NB4 (cell line): ENCODE data around the gene ATP9B.

Source experiments
- DNase-seq: peaks from one replicate; pipeline ENCODE4 v3.0.0; 2010; ENCODE audit warnings: low read depth
- H3K4me3 ChIP-seq: one replicate; pipeline ENCODE4 v1.5.1; 2011; ENCODE audit warnings: mild to moderate bottlenecking, low read depth, low read length, moderate library complexity
- MYC ChIP-seq: IDR thresholded peaks from 2 replicates; pipeline ENCODE4 v1.6.1; 2011; ENCODE audit warnings: low read depth, low read length
- POLR2A ChIP-seq: IDR thresholded peaks from 2 replicates; pipeline ENCODE4 v1.6.1; 2011; ENCODE audit warnings: mild to moderate bottlenecking; ENCODE audit not compliant: insufficient read length; ENCODE audit errors: extremely low read depth
- TF ChIP-seq, protein P1 (sequence below): IDR thresholded peaks from 2 replicates; pipeline ENCODE4 v1.6.1; 2011; ENCODE audit warnings: low read depth, low read length
- TF ChIP-seq, protein P2 (sequence below): IDR thresholded peaks from one replicate; pipeline ENCODE4 v1.5.1; 2012; ENCODE audit warnings: low read depth, low read length

Gene ATP9B

DNA sequence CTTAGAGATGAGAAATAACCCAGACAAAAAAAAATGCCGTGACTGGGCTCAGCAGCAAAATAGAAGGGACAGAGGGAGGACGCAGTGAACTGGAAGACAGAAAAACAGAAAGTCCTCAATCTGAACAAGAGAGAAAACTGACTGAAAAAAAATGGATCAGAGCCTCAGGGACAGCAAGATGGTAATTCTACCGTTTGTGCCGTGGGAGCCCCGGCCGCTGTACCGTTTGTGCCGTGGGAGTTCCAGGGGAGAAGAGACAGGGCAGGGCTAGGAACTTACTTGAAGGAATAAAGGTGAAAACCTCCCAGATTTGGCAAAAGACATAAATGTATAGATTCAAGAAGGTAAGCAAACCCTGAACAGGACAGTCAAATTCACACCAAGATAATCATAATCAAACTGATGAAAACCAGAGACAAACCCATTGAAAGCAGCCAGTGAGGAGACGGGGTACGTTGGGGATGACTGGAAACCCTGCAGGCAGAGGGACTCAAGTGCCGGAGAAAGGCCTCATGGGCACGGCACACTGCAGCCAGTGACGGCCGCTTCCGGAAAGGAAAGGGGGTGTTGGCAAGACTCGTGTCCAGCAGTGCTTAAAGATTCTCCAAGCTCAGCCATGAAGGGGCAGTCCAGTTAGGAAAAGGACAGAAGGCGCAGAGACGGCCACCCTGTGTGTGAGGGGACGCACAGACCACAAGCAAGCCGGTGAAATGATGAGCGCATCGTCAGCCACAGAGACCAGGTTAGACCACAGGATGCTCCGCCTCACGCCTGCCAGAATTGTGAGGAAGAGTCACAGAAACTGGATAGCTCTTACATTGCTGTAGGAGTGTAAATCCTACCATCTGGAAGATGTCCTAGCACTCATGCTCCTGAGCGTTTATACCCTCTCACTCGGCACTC is 286.5 kb downstream of the ATP9B start:
- DNase-seq = no peak
- H3K4me3 ChIP-seq = no peak overlapping the region

GRCh38 chr18:79356435-79356834 is 287.2 kb downstream of the ATP9B start:
- no peak for DNase-seq
- no peak for TF ChIP-seq POLR2A
- TF ChIP-seq, protein P1, sequence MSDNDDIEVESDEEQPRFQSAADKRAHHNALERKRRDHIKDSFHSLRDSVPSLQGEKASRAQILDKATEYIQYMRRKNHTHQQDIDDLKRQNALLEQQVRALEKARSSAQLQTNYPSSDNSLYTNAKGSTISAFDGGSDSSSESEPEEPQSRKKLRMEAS = no peak
- TF ChIP-seq MYC = no peak
- no peak overlapping the region for H3K4me3 ChIP-seq

More for the DNA sequence above, 286.5 kb downstream of the ATP9B start:
- TF ChIP-seq, protein P1 = no peak
- TF ChIP-seq POLR2A (no peak), MYC (no peak)
- TF ChIP-seq, protein P2, sequence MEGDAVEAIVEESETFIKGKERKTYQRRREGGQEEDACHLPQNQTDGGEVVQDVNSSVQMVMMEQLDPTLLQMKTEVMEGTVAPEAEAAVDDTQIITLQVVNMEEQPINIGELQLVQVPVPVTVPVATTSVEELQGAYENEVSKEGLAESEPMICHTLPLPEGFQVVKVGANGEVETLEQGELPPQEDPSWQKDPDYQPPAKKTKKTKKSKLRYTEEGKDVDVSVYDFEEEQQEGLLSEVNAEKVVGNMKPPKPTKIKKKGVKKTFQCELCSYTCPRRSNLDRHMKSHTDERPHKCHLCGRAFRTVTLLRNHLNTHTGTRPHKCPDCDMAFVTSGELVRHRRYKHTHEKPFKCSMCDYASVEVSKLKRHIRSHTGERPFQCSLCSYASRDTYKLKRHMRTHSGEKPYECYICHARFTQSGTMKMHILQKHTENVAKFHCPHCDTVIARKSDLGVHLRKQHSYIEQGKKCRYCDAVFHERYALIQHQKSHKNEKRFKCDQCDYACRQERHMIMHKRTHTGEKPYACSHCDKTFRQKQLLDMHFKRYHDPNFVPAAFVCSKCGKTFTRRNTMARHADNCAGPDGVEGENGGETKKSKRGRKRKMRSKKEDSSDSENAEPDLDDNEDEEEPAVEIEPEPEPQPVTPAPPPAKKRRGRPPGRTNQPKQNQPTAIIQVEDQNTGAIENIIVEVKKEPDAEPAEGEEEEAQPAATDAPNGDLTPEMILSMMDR = no peak

- no peak for DNase-seq
- TF ChIP-seq POLR2A (no peak), MYC (no peak)
- TF ChIP-seq, protein P2 = no peak
- TF ChIP-seq, protein P1 = no peak
- no peak overlapping the region for H3K4me3 ChIP-seq
Measured at GRCh38 chr18:79360933-79361332, 291.7 kb downstream of the ATP9B start.

DNA sequence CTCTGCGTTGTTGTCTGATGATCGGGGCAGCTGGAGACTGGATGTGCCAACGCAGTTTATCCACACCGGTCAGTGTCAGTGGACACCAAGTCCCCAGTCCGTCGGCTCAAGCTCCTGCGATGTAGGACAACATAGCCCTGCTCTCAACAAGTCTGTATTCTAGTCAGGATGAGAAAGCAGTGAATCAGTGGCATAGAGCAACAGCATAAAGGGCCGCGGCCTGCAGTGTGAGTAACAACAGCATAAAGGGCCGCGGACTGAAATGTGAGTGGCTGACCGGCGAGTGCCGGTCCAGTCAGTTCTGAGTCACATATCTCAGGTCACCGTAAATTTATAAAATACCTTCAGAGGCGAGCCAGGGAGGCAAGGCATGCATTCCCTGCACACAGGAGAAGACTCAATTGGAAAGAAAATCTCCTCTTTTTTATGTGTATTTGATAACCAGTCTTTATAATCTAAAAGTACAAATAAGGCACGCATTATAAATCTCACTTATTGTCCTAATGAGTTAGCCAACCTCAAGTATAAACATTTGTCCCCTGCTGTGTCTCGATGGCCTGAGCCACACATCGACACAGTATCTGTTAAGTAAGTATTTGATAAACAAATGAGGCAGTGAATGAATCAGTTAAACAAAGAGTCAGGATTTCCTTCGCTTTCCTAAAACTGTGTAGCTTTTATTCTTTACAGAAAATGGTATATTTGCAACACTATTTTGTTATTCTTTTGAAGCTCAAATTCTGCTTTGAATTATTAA is 292.8 kb downstream of the ATP9B start:
- no peak for DNase-seq
- TF ChIP-seq MYC = no peak
- TF ChIP-seq POLR2A = no peak
- TF ChIP-seq, protein P1 = no peak
- no peak overlapping the region for H3K4me3 ChIP-seq

DNA sequence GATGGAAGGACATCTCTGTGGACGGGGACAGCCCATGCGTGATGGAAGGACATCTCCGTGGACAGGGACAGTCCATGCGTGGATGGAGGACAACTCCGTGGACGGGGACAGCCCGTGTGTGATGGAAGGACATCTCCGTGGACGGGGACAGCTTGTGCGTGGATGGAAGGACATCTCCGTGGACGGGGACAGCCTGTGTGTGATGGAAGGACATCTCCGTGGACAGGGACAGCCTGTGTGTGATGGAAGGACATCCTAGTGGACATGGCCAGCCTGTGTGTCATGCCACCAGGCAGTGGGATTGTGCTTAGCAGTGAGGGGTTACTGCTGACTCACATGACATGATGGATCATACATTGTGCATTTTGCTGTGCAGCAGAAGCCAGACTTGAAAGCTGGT is 296.5 kb downstream of the ATP9B start:
- no peak for DNase-seq
- TF ChIP-seq, protein P1 = no peak
- TF ChIP-seq, protein P2 = no peak
- no peak for TF ChIP-seq POLR2A
- TF ChIP-seq MYC = no peak
- H3K4me3 ChIP-seq = no peak overlapping the region

- no peak overlapping the region for H3K4me3 ChIP-seq
- TF ChIP-seq MYC (no peak), POLR2A (no peak)
- TF ChIP-seq, protein P1 = no peak
- TF ChIP-seq, protein P2 = no peak
- no peak for DNase-seq
Measured at GRCh38 chr18:79366177-79367094, 297.2 kb downstream of the ATP9B start.
